CD4-positive, alpha-beta memory T cell (primary cell): ENCODE data around the gene SERINC3. TPM values are rescaled to one million over a fixed set of nuclear protein-coding genes. Genes with fewer than 3 reads are reported as not detected.
A peak's percentile ranks its signal among the peaks of the same experiment; 100 is the strongest.
"Not testable (repeated sequence)": the region's sequence is repeated elsewhere in the genome, so short reads cannot be mapped to it uniquely, and the experiment has no call there.

Experiments
- CTCF ChIA-PET: fragments of 350-600 bp; sonication (Branson Sonifier 250); formaldehyde crosslinking; loops from one replicate; lab custom pipeline; 2021; ENCODE audit warnings: inconsistent platforms; ENCODE audit not compliant: partially characterized antibody; lab: Charles Lee
- POLR2A ChIA-PET: fragments of 350-600 bp; sonication (Branson Sonifier 250); formaldehyde crosslinking; loops from one replicate; lab custom pipeline; 2021; ENCODE audit not compliant: partially characterized antibody; lab: Charles Lee
- DNase-seq, 5 donors: peaks; one replicate each; pipeline versions ENCODE4 v3.0.0 to v3.0.0-alpha.2; 2020 to 2022; ENCODE audit warnings: mixed read lengths in 1 of 5
- H3K27ac ChIP-seq: one replicate; pipeline ENCODE4 v1.7.0; 2013; ENCODE audit warnings: low read depth, low read length
- H3K27me3 ChIP-seq: 2 replicates; pipeline ENCODE4 v1.7.0; 2013; ENCODE audit warnings: mild to moderate bottlenecking, low read length, moderate library complexity; ENCODE audit not compliant: insufficient read depth
- H3K36me3 ChIP-seq: 2 replicates; pipeline ENCODE4 v1.7.0; 2013; ENCODE audit warnings: mild to moderate bottlenecking, low read length, moderate library complexity; ENCODE audit not compliant: insufficient read depth
- H3K4me1 ChIP-seq: 2 replicates; pipeline ENCODE4 v1.7.0; 2013; ENCODE audit warnings: mild to moderate bottlenecking, low read length, moderate library complexity; ENCODE audit not compliant: insufficient read depth
- H3K4me3 ChIP-seq, 2 donors: one replicate each; pipeline ENCODE4 v1.7.0; 2013; ENCODE audit warnings: low read length in 2 of 2, mild to moderate bottlenecking in 1 of 2
- H3K9me3 ChIP-seq, 2 donors: one replicate each; pipeline ENCODE4 v1.7.0; 2013; ENCODE audit warnings: low read length in 2 of 2, control low read depth in 1 of 2; ENCODE audit not compliant: control insufficient read depth in 1 of 2
- H3K27ac Mint-ChIP-seq, 7 donors: one replicate each; pipeline ENCODE4 v1.8.0; 2020 to 2021; ENCODE audit warnings: mixed read lengths in 7 of 7, mild to moderate bottlenecking in 6 of 7, inconsistent platforms in 3 of 7, moderate library complexity in 3 of 7
- H3K27me3 Mint-ChIP-seq, 2 donors: one replicate each; pipeline ENCODE4 v1.8.0; 2020 to 2021; ENCODE audit warnings: mixed read lengths in 2 of 2
- H3K36me3 Mint-ChIP-seq, 2 donors: one replicate each; pipeline ENCODE4 v1.8.0; 2020 to 2021; ENCODE audit warnings: mixed read lengths in 2 of 2, inconsistent platforms in 1 of 2, mild to moderate bottlenecking in 1 of 2
- H3K4me1 Mint-ChIP-seq, 4 donors: one replicate each; pipeline ENCODE4 v1.8.0; 2020 to 2021; ENCODE audit warnings: mixed read lengths in 4 of 4, mild to moderate bottlenecking in 1 of 4
- H3K4me3 Mint-ChIP-seq, 8 donors: one replicate each; pipeline ENCODE4 v1.8.0; 2020 to 2021; ENCODE audit warnings: mixed read lengths in 8 of 8, mild to moderate bottlenecking in 7 of 8, moderate library complexity in 6 of 8, inconsistent platforms in 3 of 8
- H3K9me3 Mint-ChIP-seq, 8 donors: one replicate each; pipeline ENCODE4 v1.8.0; 2020 to 2021; ENCODE audit warnings: mixed read lengths in 8 of 8, mild to moderate bottlenecking in 5 of 8, inconsistent platforms in 3 of 8, moderate library complexity in 1 of 8
- intact Hi-C: fragments of 100-400 bp; cut with micrococcal nuclease; formaldehyde crosslinking; loops from one replicate; pipeline ENCODE4 v1.15.1; 2023
- polyA plus RNA-seq, 2 donors: library from polyadenylated mRNA; unstranded; fragments of 300-500 nt; fragmentation: Illumina TruSeq; gene quantifications; one replicate each; pipeline ENCODE4 v1.2.3, GENCODE V29; 2021
- total RNA-seq, 2 experiments: library from RNA; stranded (reverse); gene quantifications; one replicate each; pipeline ENCODE4 v1.2.3, GENCODE V29; 2021

The SERINC3 gene
- total RNA-seq (10 to 100 TPM; 84.8 to 90.1 TPM), polyA plus RNA-seq (100 to 1,000 TPM; 184 to 212 TPM)

DNA sequence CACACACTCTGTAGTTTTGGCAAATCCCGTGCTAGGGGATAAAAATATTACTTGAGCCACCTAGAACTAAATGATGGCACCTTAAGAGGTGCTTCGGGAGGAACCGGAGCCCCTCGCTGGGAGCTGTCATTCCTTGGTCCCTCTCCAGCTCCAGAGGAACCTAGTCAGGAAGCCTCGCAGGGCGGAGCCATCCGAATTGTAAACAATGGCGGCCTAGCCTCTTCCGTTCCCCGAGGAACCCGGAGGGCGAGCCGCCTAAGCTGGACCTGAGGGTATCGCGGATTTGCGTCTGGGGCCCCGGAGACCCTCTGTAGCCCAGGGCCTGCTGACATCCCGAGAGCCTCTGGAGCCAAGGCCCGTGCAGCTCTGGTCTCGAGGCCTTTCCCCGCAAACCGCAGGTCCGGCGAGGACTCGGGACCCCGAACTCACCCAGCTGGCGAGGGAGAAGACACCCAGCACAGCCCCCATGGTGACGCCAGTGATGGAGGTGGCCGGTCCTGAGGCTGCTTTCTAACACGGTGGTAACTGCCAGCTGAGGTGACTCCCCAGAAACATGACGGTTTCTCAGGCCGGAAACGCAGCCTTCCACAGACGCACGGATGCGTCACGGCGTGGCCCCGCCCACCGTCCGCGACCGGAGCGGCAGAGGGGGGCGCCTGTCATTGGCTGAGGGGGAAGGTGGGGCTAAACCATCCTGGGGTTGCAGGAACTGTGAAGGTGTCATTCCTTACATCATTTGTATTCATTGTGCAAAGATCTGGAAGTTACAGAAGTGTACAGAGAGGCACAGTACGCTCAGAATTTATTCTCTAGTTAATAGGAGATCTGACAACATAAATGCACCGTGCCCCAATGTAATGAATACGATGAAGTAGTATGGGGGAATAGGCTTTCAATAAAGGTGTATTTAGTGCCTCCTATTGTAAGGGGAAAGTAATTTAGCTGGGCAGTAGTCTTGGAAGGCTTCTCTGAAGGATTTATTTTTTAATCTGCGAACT is at the start of gene SERINC3:
Gene SERINC3 (minus strand): TSS at position 587 of the 998 bp plus-strand sequence. CDS start 119 bp downstream, at position 468.
- Mint-ChIP-seq H3K4me1 (peaks cover 29 to 68% (median 54%) of the 10 kb centered on the region in 4 donors), H3K4me3 (peak within 1 kb of the TSS; percentile 81 to 94 (median 90)), H3K27me3 (no peaks in the 10 kb centered on the region), H3K36me3 (peaks cover 0 to 26% of the 10 kb centered on the region in 2 donors), H3K9me3 (no peaks in the 10 kb centered on the region), H3K27ac (peak within 1 kb of the TSS; percentile 82 to 99 (median 95))
- intact Hi-C loops: loop anchor here (1.0 to 10.0 kb wide), 8 partner anchors 11 to 363 kb away; partner anchors contain the start of genes ADA, FITM2 and YWHAB
- H3K27ac ChIP-seq: peak within 1 kb of the TSS; percentile 99
- DNase-seq: peak; percentile 97 to 98 (median 98)
- ChIA-PET POLR2A (interaction anchor here (0.8 to 2.6 kb wide), 19 partner anchors 9 to 364 kb away, joined by 3 to 27 read pairs (median 5); partner anchors contain the start of genes ADA, FITM2, OSER1 and TTPAL), CTCF (interaction anchor here (0.7 to 1.6 kb wide), 6 partner anchors 10 to 210 kb away, joined by 3 to 5 read pairs (median 3); partner anchors contain the start of gene TTPAL)
- no peaks in the 10 kb centered on the region for H3K9me3 ChIP-seq
- no peaks in the 10 kb centered on the region for H3K27me3 ChIP-seq
- peaks cover 54% of the 10 kb centered on the region for H3K4me1 ChIP-seq
- H3K36me3 ChIP-seq: peaks cover 7% of the 10 kb centered on the region
- peak within 1 kb of the TSS; percentile 62 to 78 for H3K4me3 ChIP-seq

DNA sequence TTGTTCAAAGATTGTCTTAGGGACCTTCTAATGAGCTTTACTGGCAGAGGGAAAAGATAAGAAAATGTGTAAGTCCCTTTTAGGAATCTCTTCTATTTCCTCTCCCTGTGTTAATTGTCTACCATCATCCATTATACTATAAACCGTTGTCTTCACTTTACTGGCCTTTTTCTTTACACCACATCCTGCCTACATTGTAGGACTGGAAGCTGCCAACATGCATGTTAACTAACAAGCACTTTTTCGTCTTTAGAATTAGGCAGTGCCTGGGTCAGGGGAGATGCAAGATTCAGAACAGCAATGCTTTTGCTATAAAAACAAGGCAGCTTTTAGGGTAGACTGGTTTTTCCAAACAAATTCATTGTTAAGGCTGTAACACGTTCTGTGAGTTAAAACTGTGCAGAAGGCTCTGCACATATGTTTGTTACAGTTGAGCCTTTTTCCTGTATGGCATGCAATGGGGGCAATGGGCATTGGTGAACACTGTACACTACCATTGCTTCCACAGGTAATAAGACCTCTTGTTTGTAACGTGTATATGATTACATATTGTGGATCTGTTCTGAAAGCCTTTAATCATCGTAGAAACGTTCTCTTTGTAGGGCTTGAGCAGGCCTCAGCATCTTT is 49.6 kb upstream of the SERINC3 start:
- CTCF ChIA-PET: no interaction called here
- Mint-ChIP-seq H3K4me1 (peaks cover 0 to 4% (median 3%) of the 10 kb centered on the region in 4 donors), H3K4me3 (no peak overlapping the region), H3K27me3 (no peaks in the 10 kb centered on the region), H3K9me3 (no peaks in the 10 kb centered on the region), H3K36me3 (no peaks in the 10 kb centered on the region), H3K27ac (no peak overlapping the region)
- H3K4me3 ChIP-seq: no peak overlapping the region
- DNase-seq: no peak
- no peaks in the 10 kb centered on the region for H3K9me3 ChIP-seq
- POLR2A ChIA-PET: no interaction called here
- H3K27me3 ChIP-seq: no peaks in the 10 kb centered on the region
- no peak overlapping the region for H3K27ac ChIP-seq
- no peaks in the 10 kb centered on the region for H3K36me3 ChIP-seq
- H3K4me1 ChIP-seq: no peaks in the 10 kb centered on the region
- intact Hi-C loops: no loop called here

GRCh38 chr20:44570367-44570766 is 48.5 kb upstream of the SERINC3 start:
- no peak for DNase-seq
- intact Hi-C loops: no loop called here

DNA sequence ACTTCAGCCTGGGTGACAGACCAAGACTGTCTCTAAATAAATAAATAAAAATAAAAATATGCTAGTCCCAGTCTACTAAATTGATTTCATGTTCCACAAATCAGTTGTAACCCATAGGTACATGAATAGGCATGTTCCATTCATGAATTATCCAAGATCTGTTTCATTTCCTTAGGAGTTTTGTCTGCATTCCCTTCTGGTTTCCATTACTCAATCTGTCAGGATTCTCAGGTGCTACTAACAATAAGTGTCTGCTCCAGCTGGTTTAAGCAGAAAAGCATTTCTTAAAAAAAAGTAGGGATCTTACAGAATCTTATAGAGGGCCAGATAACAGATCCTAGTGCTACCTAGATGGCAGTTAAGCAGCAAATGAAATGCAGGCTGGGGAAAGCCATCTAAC is 44.9 kb upstream of the SERINC3 start:
- DNase-seq: no peak
- no peaks in the 10 kb centered on the region for H3K36me3 Mint-ChIP-seq
- H3K9me3 Mint-ChIP-seq: no peaks in the 10 kb centered on the region
- no peaks in the 10 kb centered on the region for H3K4me1 ChIP-seq
- no peak overlapping the region for H3K27ac Mint-ChIP-seq
- no peak overlapping the region for H3K27ac ChIP-seq
- H3K4me3 ChIP-seq: no peak overlapping the region
- peaks cover 1% of the 10 kb centered on the region in 2 donors for H3K27me3 Mint-ChIP-seq
- H3K36me3 ChIP-seq: no peaks in the 10 kb centered on the region
- POLR2A ChIA-PET: no interaction called here
- peaks cover 0 to 3% (median 1%) of the 10 kb centered on the region in 4 donors for H3K4me1 Mint-ChIP-seq
- CTCF ChIA-PET: no interaction called here
- intact Hi-C loops: no loop called here
- no peaks in the 10 kb centered on the region for H3K27me3 ChIP-seq
- H3K4me3 Mint-ChIP-seq: no peak overlapping the region
- H3K9me3 ChIP-seq: no peaks in the 10 kb centered on the region

More at GRCh38 chr20:44570367-44570766, 48.5 kb upstream of the SERINC3 start:
- Histone ChIP-seq H3K36me3 (no peaks in the 10 kb centered on the region), H3K27me3 (no peaks in the 10 kb centered on the region), H3K9me3 (no peaks in the 10 kb centered on the region), H3K4me1 (no peaks in the 10 kb centered on the region), H3K27ac (no peak overlapping the region), H3K4me3 (no peak overlapping the region)
- Mint-ChIP-seq H3K27me3 (no peaks in the 10 kb centered on the region), H3K4me3 (no peak overlapping the region), H3K9me3 (no peaks in the 10 kb centered on the region), H3K4me1 (peaks cover 0 to 3% (median 1%) of the 10 kb centered on the region in 4 donors), H3K36me3 (no peaks in the 10 kb centered on the region), H3K27ac (no peak overlapping the region)
- CTCF ChIA-PET: no interaction called here
- POLR2A ChIA-PET: no interaction called here

DNA sequence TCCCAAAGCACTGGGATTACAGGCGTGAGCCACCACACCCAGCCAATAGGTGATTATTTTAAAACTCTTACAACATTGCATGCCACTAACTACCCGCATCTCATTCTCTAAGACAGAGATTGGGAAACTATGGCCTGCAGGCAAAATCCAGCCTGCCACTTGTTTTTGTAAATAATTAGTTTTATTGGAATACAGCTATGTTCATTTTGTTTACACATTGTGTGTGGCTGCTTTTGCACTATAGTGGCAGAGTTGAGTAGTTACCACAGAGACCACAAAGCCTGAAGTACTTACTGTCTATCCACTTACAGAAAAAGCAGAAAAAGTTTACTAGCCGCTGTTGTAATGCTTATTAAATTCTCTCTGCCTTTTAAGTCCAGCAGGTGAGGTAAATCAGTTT is 44.1 kb upstream of the SERINC3 start:
- DNase-seq: no peak
- no peaks in the 10 kb centered on the region for H3K27me3 ChIP-seq
- CTCF ChIA-PET: no interaction called here
- H3K27me3 Mint-ChIP-seq: peaks cover 1% of the 10 kb centered on the region in 2 donors
- no peaks in the 10 kb centered on the region for H3K36me3 ChIP-seq
- H3K27ac Mint-ChIP-seq: no peak overlapping the region
- no peaks in the 10 kb centered on the region for H3K4me1 Mint-ChIP-seq
- H3K4me3 Mint-ChIP-seq: no peak overlapping the region
- no peak overlapping the region for H3K4me3 ChIP-seq
- intact Hi-C loops: no loop called here
- H3K9me3 ChIP-seq: no peaks in the 10 kb centered on the region
- H3K4me1 ChIP-seq: no peaks in the 10 kb centered on the region
- H3K27ac ChIP-seq: no peak overlapping the region
- POLR2A ChIA-PET: no interaction called here
- no peaks in the 10 kb centered on the region for H3K9me3 Mint-ChIP-seq
- H3K36me3 Mint-ChIP-seq: no peaks in the 10 kb centered on the region

GRCh38 chr20:44561876-44562275 is 40.0 kb upstream of the SERINC3 start:
- Mint-ChIP-seq H3K4me3 (no peak overlapping the region), H3K4me1 (no peaks in the 10 kb centered on the region), H3K27ac (no peak overlapping the region), H3K36me3 (no peaks in the 10 kb centered on the region), H3K9me3 (no peaks in the 10 kb centered on the region), H3K27me3 (peaks cover 4 to 7% of the 10 kb centered on the region in 2 donors)
- Histone ChIP-seq H3K27me3 (no peaks in the 10 kb centered on the region), H3K27ac (no peak overlapping the region), H3K4me3 (no peak overlapping the region), H3K9me3 (no peaks in the 10 kb centered on the region), H3K4me1 (no peaks in the 10 kb centered on the region), H3K36me3 (no peaks in the 10 kb centered on the region)
- ChIA-PET POLR2A (no interaction called here), CTCF (no interaction called here)
- intact Hi-C loops: no loop called here
- no peak for DNase-seq

DNA sequence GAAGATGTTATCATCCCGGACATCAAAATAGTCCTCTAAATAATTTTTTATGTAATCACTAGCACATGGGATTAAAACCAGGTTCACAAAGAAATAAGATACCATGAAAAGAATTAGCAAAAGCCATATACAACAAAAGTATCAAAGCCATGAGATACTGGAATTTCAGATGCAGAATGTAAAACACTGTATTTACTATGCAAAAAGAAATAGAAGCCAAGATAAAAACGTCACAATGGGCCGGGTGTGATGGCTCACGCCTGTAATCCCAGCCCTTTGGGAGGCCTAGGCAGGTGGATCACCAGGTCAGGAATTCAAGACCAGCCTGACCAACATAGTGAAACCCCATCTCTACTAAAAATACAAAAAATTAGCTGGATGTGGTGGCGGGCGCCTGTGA is 38.9 kb upstream of the SERINC3 start:
- POLR2A ChIA-PET, H3K9me3 Mint-ChIP-seq, H3K27ac ChIP-seq, DNase-seq, H3K4me3 Mint-ChIP-seq, H3K27me3 ChIP-seq, H3K36me3 ChIP-seq, H3K27me3 Mint-ChIP-seq, H3K4me3 ChIP-seq, H3K36me3 Mint-ChIP-seq, H3K4me1 Mint-ChIP-seq, CTCF ChIA-PET, H3K27ac Mint-ChIP-seq, H3K4me1 ChIP-seq, H3K9me3 ChIP-seq, intact Hi-C loops: not testable (repeated sequence)
